COLO829 (cell line): Measurements from ENCODE around the gene LRP1B.
"Not testable (repeated sequence)": the region's sequence is repeated elsewhere in the genome, so short reads cannot be mapped to it uniquely, and the experiment has no call there.

Experiments used
- DNase-seq: peaks from one replicate; pipeline ENCODE4 v3.0.0; 2012; ENCODE audit warnings: low spot score

LRP1B gene

GRCh38 chr2:140695155-140695554 lies 1435.7 kb downstream of the LRP1B start:
- no peak for DNase-seq

- no peak for DNase-seq
These were observed 1443.0 kb downstream of the LRP1B start for GRCh38 chr2:140687825-140688224.

- no peak for DNase-seq
These were observed 1447.2 kb downstream of the LRP1B start for GRCh38 chr2:140683658-140684057.

GRCh38 chr2:140680862-140681261 lies 1450.0 kb downstream of the LRP1B start:
- DNase-seq = no peak

- DNase-seq = no peak
These were observed 1451.1 kb downstream of the LRP1B start for GRCh38 chr2:140679752-140680151.

GRCh38 chr2:140669911-140670310 lies 1460.9 kb downstream of the LRP1B start:
- DNase-seq = no peak

- no peak for DNase-seq
These were observed 1463.6 kb downstream of the LRP1B start for GRCh38 chr2:140667203-140667602.

- DNase-seq = no peak
These were observed 1468.3 kb downstream of the LRP1B start for GRCh38 chr2:140662504-140662903.

- no peak for DNase-seq
These were observed 1471.8 kb downstream of the LRP1B start for GRCh38 chr2:140658760-140659692.

- no peak for DNase-seq
These were observed 1473.2 kb downstream of the LRP1B start for GRCh38 chr2:140657657-140658056.

GRCh38 chr2:140654565-140654964 lies 1476.3 kb downstream of the LRP1B start:
- DNase-seq = no peak

- DNase-seq = no peak
These were observed 1480.0 kb downstream of the LRP1B start for GRCh38 chr2:140650825-140651224.

GRCh38 chr2:140650134-140650533 lies 1480.7 kb downstream of the LRP1B start:
- not testable (repeated sequence) for DNase-seq

GRCh38 chr2:140648393-140648792 lies 1482.4 kb downstream of the LRP1B start:
- no peak for DNase-seq

GRCh38 chr2:140643761-140644187 lies 1487.0 kb downstream of the LRP1B start:
- DNase-seq = no peak

GRCh38 chr2:140641163-140641562 lies 1489.7 kb downstream of the LRP1B start:
- no peak for DNase-seq

GRCh38 chr2:140639628-140640027 lies 1491.2 kb downstream of the LRP1B start:
- no peak for DNase-seq

GRCh38 chr2:140630557-140630956 lies 1500.3 kb downstream of the LRP1B start:
- no peak for DNase-seq

- DNase-seq = no peak
These were observed 1502.9 kb downstream of the LRP1B start for GRCh38 chr2:140627885-140628284.

- no peak for DNase-seq
These were observed 1503.7 kb downstream of the LRP1B start for GRCh38 chr2:140627136-140627535.

GRCh38 chr2:140624200-140624599 lies 1506.6 kb downstream of the LRP1B start:
- DNase-seq = no peak

- no peak for DNase-seq
These were observed 1509.0 kb downstream of the LRP1B start for GRCh38 chr2:140621583-140622362.

- DNase-seq = no peak
These were observed 1526.0 kb downstream of the LRP1B start for GRCh38 chr2:140604788-140605187.
